H1 (cell line): ENCODE results near the gene KCNH8. TPM values are rescaled to one million over a fixed set of nuclear protein-coding genes. Genes with fewer than 3 reads are reported as not detected.

Experiments
- CHD2 ChIP-seq: IDR thresholded peaks from 2 replicates; pipeline ENCODE4 v1.6.1; 2012; ENCODE audit warnings: low read length, improper control_type of control experiment
- CTBP2 ChIP-seq: IDR thresholded peaks from 2 replicates; pipeline ENCODE4 v1.7.0; 2011; ENCODE audit warnings: borderline replicate concordance, mild to moderate bottlenecking, moderate library complexity, mixed read lengths, low read length; ENCODE audit not compliant: insufficient read depth, insufficient read length
- EP300 ChIP-seq, 2 experiments: IDR thresholded peaks; 1 replicate in 1 of 2; 2 replicates in 1 of 2; pipeline ENCODE4 v1.6.1; 2011 to 2012; ENCODE audit warnings: low read depth in 2 of 2, low read length in 2 of 2, mild to moderate bottlenecking in 2 of 2, borderline replicate concordance in 1 of 2, inconsistent platforms in 1 of 2, moderate library complexity in 1 of 2
- HDAC2 ChIP-seq, 2 experiments: fragments of 300-600 bp in 1 of 2; sonication (generic) in 1 of 2; IDR thresholded peaks; 2 replicates each; pipeline ENCODE4 v1.6.1; 2011 to 2012; ENCODE audit warnings: low read depth in 2 of 2, low read length in 2 of 2, mild to moderate bottlenecking in 2 of 2, moderate library complexity in 2 of 2, borderline replicate concordance in 1 of 2, inconsistent platforms in 1 of 2
- HDAC6 ChIP-seq: IDR thresholded peaks from one replicate; pipeline ENCODE4 v1.7.1; 2012; ENCODE audit warnings: low read depth, mild to moderate bottlenecking, inconsistent platforms, low read length, moderate library complexity
- JUND ChIP-seq: IDR thresholded peaks from 2 replicates; pipeline ENCODE4 v1.6.1; 2011; ENCODE audit warnings: mild to moderate bottlenecking, improper control_type of control experiment, low read length
- RAD21 ChIP-seq, 2 experiments: IDR thresholded peaks in 1 of 2; conservative IDR thresholded peaks in 1 of 2; 2 replicates each; pipeline ENCODE4 v1.6.1; 2011; ENCODE audit warnings: low read depth in 2 of 2, low read length in 2 of 2, improper control_type of control experiment in 1 of 2, inconsistent platforms in 1 of 2, mild to moderate bottlenecking in 1 of 2, moderate library complexity in 1 of 2
- SIN3A ChIP-seq, 2 experiments: IDR thresholded peaks in 1 of 2; conservative IDR thresholded peaks in 1 of 2; 2 replicates each; pipeline ENCODE4 v1.6.1; 2011 to 2012; ENCODE audit warnings: low read length in 2 of 2, improper control_type of control experiment in 1 of 2, low read depth in 1 of 2, mild to moderate bottlenecking in 1 of 2
- TAF7 ChIP-seq: optimal IDR thresholded peaks from 2 replicates; pipeline ENCODE3; 2011; ENCODE audit warnings: low read depth, mild to moderate bottlenecking, inconsistent platforms, low read length, moderate library complexity, borderline replicate concordance
- TCF12 ChIP-seq: IDR thresholded peaks from 2 replicates; pipeline ENCODE4 v1.6.1; 2011; ENCODE audit warnings: low read depth, mild to moderate bottlenecking, low read length
- polyA plus RNA-seq, 7 experiments: library from polyadenylated mRNA; depleted of rRNA in 3 of 7; stranded (reverse) in 5 of 7; unstranded in 2 of 7; fragments of >200 nt in 5 of 7; fragments of 200-250 nt in 2 of 7; gene quantifications; 1 replicate in 5 of 7; 2 replicates in 1 of 7; 4 replicates in 1 of 7; pipeline versions ENCODE4 v1.2.1 to v1.2.3, GENCODE V29; 2011 to 2013; ENCODE audit warnings: missing spikeins in 2 of 7, mixed read lengths in 2 of 7
- total RNA-seq: library from RNA; stranded (reverse); fragmentation: NEBNext Ultra II Directional; extraction: Animal tissue kit (Norgen Biotek cat#: 25700); gene quantifications from 2 replicates; pipeline ENCODE4 v1.2.1, GENCODE V29; 2021
- TF ChIP-seq, protein P1 (sequence below): IDR thresholded peaks from 2 replicates; pipeline ENCODE4 v1.6.1; 2012; ENCODE audit warnings: inconsistent platforms

Gene KCNH8
- total and polyA plus RNA-seq, 2 of the 8 experiments (the other 6 are each of a cell fraction or from before 2014, with no cell fraction given): 2.2 to 2.4 TPM

DNA sequence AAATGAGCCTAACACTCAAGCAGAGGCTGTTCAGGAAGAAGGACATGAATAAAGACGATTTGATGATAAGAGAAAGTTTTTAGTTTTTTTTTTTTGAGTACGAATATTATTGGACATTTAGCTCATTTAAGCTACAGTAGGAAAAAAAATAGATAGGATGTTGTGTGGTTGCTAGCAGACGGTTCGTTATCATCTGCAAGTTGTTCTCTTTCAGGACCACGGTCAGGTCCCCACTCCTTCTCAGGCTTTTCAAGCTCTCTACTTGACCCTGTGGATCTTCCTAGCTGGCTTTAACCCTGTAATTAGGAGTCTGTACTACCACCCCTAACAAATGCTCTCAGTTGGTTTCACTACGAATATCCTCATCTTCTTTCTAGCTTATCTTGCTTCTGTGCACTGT lies 1.1 kb downstream of the KCNH8 start (continued):
- no peak for TF ChIP-seq CTBP2
- no peak for TF ChIP-seq HDAC6
- peak; percentile 94 to 96 for TF ChIP-seq SIN3A (conservative IDR thresholded peaks at IDR 0.05 in 1 of 2, IDR thresholded peaks at IDR 0.05 in 1 of 2; ENCODE audit: low read depth in 1 of 2, low read length in 2 of 2)
- TF ChIP-seq RAD21 (IDR thresholded peaks at IDR 0.05 in 1 of 2, conservative IDR thresholded peaks at IDR 0.05 in 1 of 2; ENCODE audit: low read depth in 2 of 2, low read length in 2 of 2): peak in 1 of 2 experiments; percentile 31; a peak in 1 of 4 replicates
- 0 out of 4 replicates have a peak, but pooled peaks of 1 of the 2 experiments have one; percentile 48 for TF ChIP-seq HDAC2 (IDR thresholded peaks at IDR 0.05; ENCODE audit: borderline replicate concordance in 1 of 2, low read depth in 2 of 2, low read length in 2 of 2)
- TF ChIP-seq, protein P1, sequence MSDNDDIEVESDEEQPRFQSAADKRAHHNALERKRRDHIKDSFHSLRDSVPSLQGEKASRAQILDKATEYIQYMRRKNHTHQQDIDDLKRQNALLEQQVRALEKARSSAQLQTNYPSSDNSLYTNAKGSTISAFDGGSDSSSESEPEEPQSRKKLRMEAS: no peak
- no peak for TF ChIP-seq JUND
- no peak for TF ChIP-seq EP300 (IDR thresholded peaks at IDR 0.05; ENCODE audit: borderline replicate concordance in 1 of 2, low read depth in 2 of 2, low read length in 2 of 2)
- no peak for TF ChIP-seq CHD2
- TF ChIP-seq TCF12: no peak
- TF ChIP-seq TAF7: no peak
- TF ChIP-seq, all 59 proteins: peak for 3
